HepG2 (cell line): ENCODE measurements around the gene ZC3H18. TPM values are rescaled to one million over a fixed set of nuclear protein-coding genes. Genes with fewer than 3 reads are reported as not detected.

Source experiments
- ATF7-NPFF ChIP-seq: sonication (generic); formaldehyde crosslinking; IDR thresholded peaks from 2 replicates; pipeline ENCODE4 v1.8.1; 2023; ENCODE audit warnings: mild to moderate bottlenecking, low read depth, missing genetic modification reagents, moderate library complexity
- BORCS8-MEF2B ChIP-seq: sonication (generic); formaldehyde crosslinking; IDR thresholded peaks from 2 replicates; pipeline ENCODE4 v1.8.0; 2022; ENCODE audit warnings: mild to moderate bottlenecking, missing genetic modification reagents
- DR1 ChIP-seq: sonication (generic); formaldehyde crosslinking; IDR thresholded peaks from 2 replicates; pipeline ENCODE4 v1.8.0; 2021; ENCODE audit warnings: mild to moderate bottlenecking, missing genetic modification reagents, inconsistent platforms
- HES4 ChIP-seq: sonication (generic); formaldehyde crosslinking; IDR thresholded peaks from 2 replicates; pipeline ENCODE4 v1.9.0; 2021; ENCODE audit warnings: mild to moderate bottlenecking, missing genetic modification reagents, borderline replicate concordance
- KLF9 ChIP-seq: IDR thresholded peaks from 2 replicates; pipeline ENCODE4 v1.6.1; 2016; ENCODE audit warnings: low read depth
- NFAT5 ChIP-seq: sonication (generic); formaldehyde crosslinking; IDR thresholded peaks from 2 replicates; pipeline ENCODE4 v1.4.0; 2020; ENCODE audit warnings: missing genetic modification reagents
- NFE2L2 ChIP-seq: fragments of 150-350 bp; IDR thresholded peaks from 2 replicates; pipeline ENCODE4 v1.6.1; 2014; ENCODE audit warnings: low read length
- PAX8 ChIP-seq: sonication (generic); formaldehyde crosslinking; IDR thresholded peaks from 2 replicates; pipeline ENCODE4 v1.8.0; 2022; ENCODE audit warnings: mild to moderate bottlenecking, missing genetic modification reagents, borderline replicate concordance
- PHF8 ChIP-seq: sonication (generic); formaldehyde crosslinking; IDR thresholded peaks from 2 replicates; pipeline ENCODE4 v1.5.0; 2020; ENCODE audit warnings: missing genetic modification reagents
- RBM39 ChIP-seq: fragments of 200-400 bp; formaldehyde crosslinking; IDR thresholded peaks from one replicate; pipeline ENCODE4 v1.6.1; 2018; ENCODE audit warnings: antibody characterized with exemption, mild to moderate bottlenecking, low read depth, low read length; ENCODE audit not compliant: poor library complexity, severe bottlenecking
- STAT5B ChIP-seq: sonication (generic); formaldehyde crosslinking; IDR thresholded peaks from 2 replicates; pipeline ENCODE4 v1.4.0; 2020; ENCODE audit warnings: missing genetic modification reagents
- ZBTB33 ChIP-seq: sonication (generic); formaldehyde crosslinking; IDR thresholded peaks from 2 replicates; pipeline ENCODE4 v1.4.0; 2020; ENCODE audit warnings: missing genetic modification reagents
- ZBTB46 ChIP-seq: sonication (generic); formaldehyde crosslinking; IDR thresholded peaks from 2 replicates; pipeline ENCODE4 v1.4.0; 2020; ENCODE audit warnings: mild to moderate bottlenecking, missing genetic modification reagents, borderline replicate concordance
- ZNF383 ChIP-seq: sonication (generic); formaldehyde crosslinking; IDR thresholded peaks from 2 replicates; pipeline ENCODE4 v1.4.0; 2020; ENCODE audit warnings: missing genetic modification reagents, mild to moderate bottlenecking, borderline replicate concordance
- ZNF432 ChIP-seq: sonication (generic); formaldehyde crosslinking; IDR thresholded peaks from 2 replicates; pipeline ENCODE4 v1.5.0; 2020; ENCODE audit warnings: missing genetic modification reagents, mild to moderate bottlenecking, borderline replicate concordance
- ZNF563 ChIP-seq: sonication (generic); formaldehyde crosslinking; IDR thresholded peaks from 2 replicates; pipeline ENCODE4 v1.8.0; 2022; ENCODE audit warnings: mild to moderate bottlenecking, moderate library complexity, missing genetic modification reagents
- ZNF883 ChIP-seq: sonication (generic); formaldehyde crosslinking; IDR thresholded peaks from 2 replicates; pipeline ENCODE4 v1.5.1; 2020; ENCODE audit warnings: mild to moderate bottlenecking, missing genetic modification reagents; ENCODE audit errors: not compliant biosample characterization
- ZSCAN21 ChIP-seq: sonication (generic); formaldehyde crosslinking; IDR thresholded peaks from 2 replicates; pipeline ENCODE4 v1.8.0; 2022; ENCODE audit warnings: mild to moderate bottlenecking, missing genetic modification reagents, moderate library complexity, borderline replicate concordance
- polyA plus RNA-seq, 8 experiments: library from polyadenylated mRNA; depleted of rRNA in 3 of 8; stranded (reverse) in 7 of 8; unstranded in 1 of 8; fragments of >200 nt; fragmentation: Illumina TruSeq in 4 of 8; extraction: Trizol in 4 of 8; gene quantifications; 2 replicates each; pipeline versions ENCODE4 v1.2.1 to v1.2.3, GENCODE V29; 2011 to 2016; ENCODE audit warnings: low read depth in 4 of 8, missing spikeins in 1 of 8, mixed read lengths in 1 of 8; ENCODE audit not compliant: insufficient read depth in 1 of 8
- total RNA-seq, 5 experiments: library from RNA; depleted of rRNA; stranded (reverse); fragments of >200 nt; fragmentation: Illumina TruSeq; extraction: Trizol; gene quantifications; 2 replicates each; pipeline ENCODE4 v1.2.3, GENCODE V29; 2016; ENCODE audit warnings: low read depth in 1 of 5
- TF ChIP-seq, protein P1 (sequence below), 2 experiments: fragments of 450-650 bp in 1 of 2; sonication (generic) in 1 of 2; formaldehyde crosslinking; IDR thresholded peaks; 2 replicates each; pipeline versions ENCODE4 v1.5.0 to v1.8.0; 2020 to 2022; ENCODE audit warnings: mild to moderate bottlenecking in 1 of 2, missing genetic modification reagents in 1 of 2

The ZC3H18 gene
- total and polyA plus RNA-seq, 2 of the 13 experiments (the other 11 are each of a cell fraction or from before 2014, with no cell fraction given), result 11.2 to 27.4 TPM

- TF ChIP-seq, protein P1, sequence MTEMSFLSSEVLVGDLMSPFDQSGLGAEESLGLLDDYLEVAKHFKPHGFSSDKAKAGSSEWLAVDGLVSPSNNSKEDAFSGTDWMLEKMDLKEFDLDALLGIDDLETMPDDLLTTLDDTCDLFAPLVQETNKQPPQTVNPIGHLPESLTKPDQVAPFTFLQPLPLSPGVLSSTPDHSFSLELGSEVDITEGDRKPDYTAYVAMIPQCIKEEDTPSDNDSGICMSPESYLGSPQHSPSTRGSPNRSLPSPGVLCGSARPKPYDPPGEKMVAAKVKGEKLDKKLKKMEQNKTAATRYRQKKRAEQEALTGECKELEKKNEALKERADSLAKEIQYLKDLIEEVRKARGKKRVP (CRISPR knock-in tag; IDR thresholded peaks at IDR 0.05), result no peak
- TF ChIP-seq NFE2L2 (no peak), ZNF383 (CRISPR knock-in tag) (peak; percentile 68; the same call in 1 of the 2 replicates), PHF8 (CRISPR knock-in tag) (no peak), ZSCAN21 (CRISPR knock-in tag) (no peak), DR1 (CRISPR knock-in tag) (no peak), KLF9 (CRISPR knock-in tag) (no peak), ZBTB46 (CRISPR knock-in tag) (0 out of 2 replicates have a peak, but pooled peaks have one; percentile 34), RBM39 (peak; percentile 57), ZNF563 (CRISPR knock-in tag) (peak; percentile 49; the same call in 1 of the 2 replicates), STAT5B (CRISPR knock-in tag) (no peak), NFAT5 (CRISPR knock-in tag) (no peak), PAX8 (CRISPR knock-in tag) (peak; percentile 71; the same call in 1 of the 2 replicates), HES4 (CRISPR knock-in tag) (no peak), ZBTB33 (CRISPR knock-in tag) (no peak), ZNF432 (CRISPR knock-in tag) (no peak), BORCS8-MEF2B (no peak), ATF7-NPFF (CRISPR knock-in tag) (no peak), ZNF883 (no peak)
Measured at GRCh38 chr16:88639231-88640038, 69.2 kb downstream of the ZC3H18 start (continued).
